ENCODE measurements around the gene BTBD16. TPM values are rescaled to one million over a fixed set of nuclear protein-coding genes. Genes with fewer than 3 reads are reported as not detected.

The BTBD16 gene
- polyA plus RNA-seq (2013, experiment 1 of 2), result not detected
- polyA plus RNA-seq (2013, experiment 2 of 2), result not detected

GRCh38 chr10:122271076-122271475 lies at the start of gene BTBD16:
Gene BTBD16 (plus strand): TSS chr10:122271296. CDS start chr10:122275082, 3,786 bp downstream.
- H3K4me2 ChIP-seq (ENCODE audit: insufficient read depth, low read length, poor library complexity, severe bottlenecking), result no peak within 1 kb of the TSS
- H3K27ac ChIP-seq (replicated peaks; ENCODE audit: low read length), result no peak within 1 kb of the TSS
- no CpG with 5 or more reads among the region's 5 CpGs for WGBS, 2 donors (ENCODE audit: extremely low coverage in 2 of 2, insufficient read length in 2 of 2, insufficient replicate concordance in 1 of 2)
- H2BK12ac ChIP-seq (ENCODE audit: low read length), result no peak within 1 kb of the TSS
- no peak within 1 kb of the TSS for H2BK120ac ChIP-seq (ENCODE audit: low read depth, low read length)
- H4K91ac ChIP-seq (ENCODE audit: low read depth, low read length, poor library complexity), result no peak within 1 kb of the TSS
- H2BK15ac ChIP-seq (ENCODE audit: low read length), result no peak within 1 kb of the TSS
- H3K9me3 ChIP-seq (replicated peaks in 1 of 2; ENCODE audit: control insufficient read depth in 2 of 2, insufficient read depth in 1 of 2, low read depth in 1 of 2, low read length in 2 of 2), result no peaks in the 10 kb centered on the region
- no peak within 1 kb of the TSS for H3K18ac ChIP-seq (ENCODE audit: low read length)
- H3K14ac ChIP-seq (ENCODE audit: low read length), result no peak within 1 kb of the TSS
- H3K27me3 ChIP-seq (ENCODE audit: control insufficient read depth in 3 of 3, insufficient read depth in 3 of 3, low read depth in 1 of 3, low read length in 3 of 3), result no peaks in the 10 kb centered on the region
- H4K8ac ChIP-seq (ENCODE audit: low read depth, low read length), result no peak within 1 kb of the TSS
- H3K4me3 ChIP-seq (ENCODE audit: low read length in 2 of 2), result no peak within 1 kb of the TSS
- no peak within 1 kb of the TSS for H2BK5ac ChIP-seq (ENCODE audit: low read length)
- no peak for DNase-seq (ENCODE audit: low spot score)
- H3K4me1 ChIP-seq (ENCODE audit: control insufficient read depth in 2 of 2, insufficient read depth in 1 of 2, low read depth in 1 of 2, low read length in 2 of 2), result no peaks in the 10 kb centered on the region
- no peak within 1 kb of the TSS for H2AK5ac ChIP-seq (ENCODE audit: low read depth, low read length)
- H3K79me1 ChIP-seq (ENCODE audit: low read depth, low read length), result no peaks in the 10 kb centered on the region
- no peak within 1 kb of the TSS for H3K4ac ChIP-seq (ENCODE audit: low read length)
- H3K36me3 ChIP-seq (replicated peaks in 1 of 2; ENCODE audit: control insufficient read depth in 2 of 2, insufficient read depth in 2 of 2, low read length in 2 of 2), result peaks cover 0 to 2% of the 10 kb centered on the region in 2 donors
- no peak within 1 kb of the TSS for H2AFZ ChIP-seq (ENCODE audit: low read length)
- H3K23ac ChIP-seq (ENCODE audit: low read depth, low read length, poor library complexity), result no peak within 1 kb of the TSS
- no peak within 1 kb of the TSS for H3K9ac ChIP-seq (ENCODE audit: low read depth, low read length, poor library complexity)

- H2BK5ac ChIP-seq (ENCODE audit: low read length), result no peak overlapping the region
- H4K8ac ChIP-seq (ENCODE audit: low read depth, low read length), result no peak overlapping the region
- no peak overlapping the region for H3K18ac ChIP-seq (ENCODE audit: low read length)
- no peak overlapping the region for H2AFZ ChIP-seq (ENCODE audit: low read length)
- H3K36me3 ChIP-seq (replicated peaks in 1 of 2; ENCODE audit: control insufficient read depth in 2 of 2, insufficient read depth in 2 of 2, low read length in 2 of 2), result peaks cover 37 to 98% of the 10 kb centered on the region in 2 donors
- H3K14ac ChIP-seq (ENCODE audit: low read length), result no peak overlapping the region
- DNase-seq (ENCODE audit: low spot score), result no peak
- H2BK15ac ChIP-seq (ENCODE audit: low read length), result no peak overlapping the region
- no peak overlapping the region for H3K4me3 ChIP-seq (ENCODE audit: low read length in 2 of 2)
- WGBS, 2 donors (ENCODE audit: extremely low coverage in 2 of 2, insufficient read length in 2 of 2, insufficient replicate concordance in 1 of 2), result no CpG with 5 or more reads among the region's 5 CpGs
- H4K91ac ChIP-seq (ENCODE audit: low read depth, low read length, poor library complexity), result no peak overlapping the region
- no peak overlapping the region for H3K9ac ChIP-seq (ENCODE audit: low read depth, low read length, poor library complexity)
- no peak overlapping the region for H2AK5ac ChIP-seq (ENCODE audit: low read depth, low read length)
- H3K4ac ChIP-seq (ENCODE audit: low read length), result no peak overlapping the region
- H2BK12ac ChIP-seq (ENCODE audit: low read length), result no peak overlapping the region
- H3K79me1 ChIP-seq (ENCODE audit: low read depth, low read length), result no peaks in the 10 kb centered on the region
- no peak overlapping the region for H3K4me2 ChIP-seq (ENCODE audit: insufficient read depth, low read length, poor library complexity, severe bottlenecking)
- no peaks in the 10 kb centered on the region for H3K4me1 ChIP-seq (ENCODE audit: control insufficient read depth in 2 of 2, insufficient read depth in 1 of 2, low read depth in 1 of 2, low read length in 2 of 2)
- no peak overlapping the region for H3K27ac ChIP-seq (replicated peaks; ENCODE audit: low read length)
- peaks cover 0 to 3% of the 10 kb centered on the region in 2 donors for H3K9me3 ChIP-seq (replicated peaks in 1 of 2; ENCODE audit: control insufficient read depth in 2 of 2, insufficient read depth in 1 of 2, low read depth in 1 of 2, low read length in 2 of 2)
- no peak overlapping the region for H3K23ac ChIP-seq (ENCODE audit: low read depth, low read length, poor library complexity)
- H3K27me3 ChIP-seq (ENCODE audit: control insufficient read depth in 3 of 3, insufficient read depth in 3 of 3, low read depth in 1 of 3, low read length in 3 of 3), result no peaks in the 10 kb centered on the region
- H2BK120ac ChIP-seq (ENCODE audit: low read depth, low read length), result no peak overlapping the region
Measured at GRCh38 chr10:122221958-122222357, 49.1 kb upstream of the BTBD16 start.

- Histone ChIP-seq H3K79me1 (ENCODE audit: low read depth, low read length) (no peaks in the 10 kb centered on the region), H3K4me3 (ENCODE audit: low read length in 2 of 2) (no peak overlapping the region), H3K27me3 (ENCODE audit: control insufficient read depth in 3 of 3, insufficient read depth in 3 of 3, low read depth in 1 of 3, low read length in 3 of 3) (no peaks in the 10 kb centered on the region), H3K23ac (ENCODE audit: low read depth, low read length, poor library complexity) (no peak overlapping the region), H3K9me3 (replicated peaks in 1 of 2; ENCODE audit: control insufficient read depth in 2 of 2, insufficient read depth in 1 of 2, low read depth in 1 of 2, low read length in 2 of 2) (peaks cover 0 to 3% of the 10 kb centered on the region in 2 donors), H2BK15ac (ENCODE audit: low read length) (no peak overlapping the region), H3K4me2 (ENCODE audit: insufficient read depth, low read length, poor library complexity, severe bottlenecking) (no peak overlapping the region), H4K8ac (ENCODE audit: low read depth, low read length) (no peak overlapping the region), H3K14ac (ENCODE audit: low read length) (no peak overlapping the region), H2BK120ac (ENCODE audit: low read depth, low read length) (no peak overlapping the region), H3K9ac (ENCODE audit: low read depth, low read length, poor library complexity) (no peak overlapping the region), H2AK5ac (ENCODE audit: low read depth, low read length) (no peak overlapping the region), H4K91ac (ENCODE audit: low read depth, low read length, poor library complexity) (no peak overlapping the region), H3K18ac (ENCODE audit: low read length) (no peak overlapping the region), H3K4me1 (ENCODE audit: control insufficient read depth in 2 of 2, insufficient read depth in 1 of 2, low read depth in 1 of 2, low read length in 2 of 2) (no peaks in the 10 kb centered on the region), H2BK5ac (ENCODE audit: low read length) (no peak overlapping the region), H3K4ac (ENCODE audit: low read length) (no peak overlapping the region), H2BK12ac (ENCODE audit: low read length) (no peak overlapping the region), H3K36me3 (replicated peaks in 1 of 2; ENCODE audit: control insufficient read depth in 2 of 2, insufficient read depth in 2 of 2, low read length in 2 of 2) (peaks cover 41 to 98% of the 10 kb centered on the region in 2 donors), H3K27ac (replicated peaks; ENCODE audit: low read length) (no peak overlapping the region), H2AFZ (ENCODE audit: low read length) (no peak overlapping the region)
- WGBS, 2 donors (ENCODE audit: extremely low coverage in 2 of 2, insufficient read length in 2 of 2, insufficient replicate concordance in 1 of 2), result no CpG with 5 or more reads among the region's 7 CpGs
- DNase-seq (ENCODE audit: low spot score), result no peak
Measured at GRCh38 chr10:122222638-122223037, 48.5 kb upstream of the BTBD16 start.

GRCh38 chr10:122224159-122224558 lies 46.9 kb upstream of the BTBD16 start:
- H3K36me3 ChIP-seq (replicated peaks in 1 of 2; ENCODE audit: control insufficient read depth in 2 of 2, insufficient read depth in 2 of 2, low read length in 2 of 2), result peaks cover 46 to 99% of the 10 kb centered on the region in 2 donors
- H2BK5ac ChIP-seq (ENCODE audit: low read length), result no peak overlapping the region
- H3K27ac ChIP-seq (replicated peaks; ENCODE audit: low read length), result no peak overlapping the region
- no CpG with 5 or more reads among the region's 9 CpGs for WGBS, 2 donors (ENCODE audit: extremely low coverage in 2 of 2, insufficient read length in 2 of 2, insufficient replicate concordance in 1 of 2)
- H3K79me1 ChIP-seq (ENCODE audit: low read depth, low read length), result no peaks in the 10 kb centered on the region
- peaks cover 0 to 3% of the 10 kb centered on the region in 2 donors for H3K9me3 ChIP-seq (replicated peaks in 1 of 2; ENCODE audit: control insufficient read depth in 2 of 2, insufficient read depth in 1 of 2, low read depth in 1 of 2, low read length in 2 of 2)
- H3K4me2 ChIP-seq (ENCODE audit: insufficient read depth, low read length, poor library complexity, severe bottlenecking), result no peak overlapping the region
- no peak overlapping the region for H2AK5ac ChIP-seq (ENCODE audit: low read depth, low read length)
- H3K14ac ChIP-seq (ENCODE audit: low read length), result no peak overlapping the region
- H3K4me1 ChIP-seq (ENCODE audit: control insufficient read depth in 2 of 2, insufficient read depth in 1 of 2, low read depth in 1 of 2, low read length in 2 of 2), result no peaks in the 10 kb centered on the region
- H3K9ac ChIP-seq (ENCODE audit: low read depth, low read length, poor library complexity), result no peak overlapping the region
- no peak overlapping the region for H3K4ac ChIP-seq (ENCODE audit: low read length)
- H4K8ac ChIP-seq (ENCODE audit: low read depth, low read length), result no peak overlapping the region
- H2AFZ ChIP-seq (ENCODE audit: low read length), result no peak overlapping the region
- no peak overlapping the region for H3K18ac ChIP-seq (ENCODE audit: low read length)
- H3K4me3 ChIP-seq (ENCODE audit: low read length in 2 of 2), result no peak overlapping the region
- no peak overlapping the region for H2BK120ac ChIP-seq (ENCODE audit: low read depth, low read length)
- no peaks in the 10 kb centered on the region for H3K27me3 ChIP-seq (ENCODE audit: control insufficient read depth in 3 of 3, insufficient read depth in 3 of 3, low read depth in 1 of 3, low read length in 3 of 3)
- no peak for DNase-seq (ENCODE audit: low spot score)
- no peak overlapping the region for H3K23ac ChIP-seq (ENCODE audit: low read depth, low read length, poor library complexity)
- H2BK15ac ChIP-seq (ENCODE audit: low read length), result no peak overlapping the region
- no peak overlapping the region for H4K91ac ChIP-seq (ENCODE audit: low read depth, low read length, poor library complexity)
- no peak overlapping the region for H2BK12ac ChIP-seq (ENCODE audit: low read length)

All from neuronal stem cell (in vitro differentiated cells).